Measurements from ENCODE around the gene ALDH16A1.

Gene ALDH16A1

DNA sequence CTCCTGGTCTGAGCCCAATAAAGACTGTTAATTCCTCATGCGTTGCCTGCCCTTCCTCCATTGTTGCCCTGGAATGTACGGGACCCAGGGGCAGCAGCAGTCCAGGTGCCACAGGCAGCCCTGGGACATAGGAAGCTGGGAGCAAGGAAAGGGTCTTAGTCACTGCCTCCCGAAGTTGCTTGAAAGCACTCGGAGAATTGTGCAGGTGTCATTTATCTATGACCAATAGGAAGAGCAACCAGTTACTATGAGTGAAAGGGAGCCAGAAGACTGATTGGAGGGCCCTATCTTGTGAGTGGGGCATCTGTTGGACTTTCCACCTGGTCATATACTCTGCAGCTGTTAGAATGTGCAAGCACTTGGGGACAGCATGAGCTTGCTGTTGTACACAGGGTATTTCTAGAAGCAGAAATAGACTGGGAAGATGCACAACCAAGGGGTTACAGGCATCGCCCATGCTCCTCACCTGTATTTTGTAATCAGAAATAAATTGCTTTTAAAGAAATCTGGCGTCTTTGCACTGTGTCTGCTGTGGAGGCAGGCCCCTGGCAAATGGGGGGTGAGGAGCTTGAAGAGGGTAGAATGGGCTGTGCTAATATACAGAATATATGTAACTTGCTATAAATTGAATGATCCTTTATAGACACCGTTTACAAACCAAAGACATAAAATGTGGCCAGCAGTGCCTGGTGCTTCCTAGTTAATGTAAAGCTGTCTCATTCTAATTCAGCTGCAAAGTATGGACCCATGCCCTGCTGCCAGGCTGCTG is 39.0 kb downstream of the ALDH16A1 start:
- Mint-ChIP-seq H3K4me3 (no peak overlapping the region), H3K36me3 (peaks cover 67% of the 10 kb centered on the region), H3K27me3 (no peaks in the 10 kb centered on the region), H3K9me3 (no peaks in the 10 kb centered on the region), H3K27ac (peak overlapping the region; percentile 98), H3K4me1 (peaks cover 48% of the 10 kb centered on the region)
- ATAC-seq, result no peak

- H3K27me3 Mint-ChIP-seq, result no peaks in the 10 kb centered on the region
- H3K9me3 Mint-ChIP-seq, result no peaks in the 10 kb centered on the region
- H3K36me3 Mint-ChIP-seq, result peaks cover 70% of the 10 kb centered on the region
- ATAC-seq, result no peak
- H3K4me1 Mint-ChIP-seq, result peaks cover 56% of the 10 kb centered on the region
- H3K27ac Mint-ChIP-seq, result peak overlapping the region; percentile 98
- H3K4me3 Mint-ChIP-seq, result peak overlapping the region; percentile 12
These were observed 39.8 kb downstream of the ALDH16A1 start for GRCh38 chr19:49492573-49493405.

GRCh38 chr19:49496574-49497008 is 43.6 kb downstream of the ALDH16A1 start:
- H3K27ac Mint-ChIP-seq, result peak overlapping the region; percentile 98
- H3K9me3 Mint-ChIP-seq, result no peaks in the 10 kb centered on the region
- peaks cover 63% of the 10 kb centered on the region for H3K4me1 Mint-ChIP-seq
- H3K4me3 Mint-ChIP-seq, result peak overlapping the region; percentile 91
- H3K27me3 Mint-ChIP-seq, result no peaks in the 10 kb centered on the region
- no peak for ATAC-seq
- H3K36me3 Mint-ChIP-seq, result peaks cover 60% of the 10 kb centered on the region

DNA sequence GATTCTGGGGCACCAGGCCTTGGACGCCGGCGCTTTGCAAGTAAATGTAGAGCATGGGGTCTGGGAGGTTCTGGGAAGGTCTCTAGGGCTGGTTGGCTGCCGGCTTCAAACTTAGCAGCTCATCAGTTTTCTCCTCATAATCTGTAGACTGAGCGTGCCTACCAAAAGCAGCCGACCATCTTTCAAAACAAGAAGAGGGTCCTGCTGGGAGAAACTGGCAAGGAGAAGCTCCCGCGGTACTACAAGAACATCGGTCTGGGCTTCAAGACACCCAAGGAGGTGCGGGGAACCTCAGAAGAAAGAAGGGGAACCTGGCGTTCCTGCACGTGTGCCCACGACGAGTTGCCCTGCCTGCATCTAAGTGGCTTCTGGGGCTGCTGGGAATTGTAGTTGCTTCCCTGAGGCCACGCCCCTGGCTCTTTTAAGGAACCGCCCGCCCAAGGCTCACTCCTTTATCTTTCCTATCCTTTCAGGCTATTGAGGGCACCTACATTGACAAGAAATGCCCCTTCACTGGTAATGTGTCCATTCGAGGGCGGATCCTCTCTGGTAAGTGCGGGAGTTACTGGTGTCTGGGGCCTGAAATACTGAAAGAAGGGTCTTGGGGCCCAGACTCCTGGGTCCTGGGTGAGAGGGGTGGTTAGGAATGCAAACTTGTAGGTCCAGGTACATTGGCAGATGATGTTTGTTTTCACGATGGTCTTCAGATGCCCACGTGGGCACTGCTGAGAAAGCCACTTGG is 44.2 kb downstream of the ALDH16A1 start:
- H3K4me1 Mint-ChIP-seq, result peaks cover 63% of the 10 kb centered on the region
- H3K9me3 Mint-ChIP-seq, result no peaks in the 10 kb centered on the region
- peak; percentile 37 for ATAC-seq
- no peaks in the 10 kb centered on the region for H3K27me3 Mint-ChIP-seq
- H3K36me3 Mint-ChIP-seq, result peaks cover 54% of the 10 kb centered on the region
- H3K4me3 Mint-ChIP-seq, result peak overlapping the region; percentile 91
- H3K27ac Mint-ChIP-seq, result peak overlapping the region; percentile 98

DNA sequence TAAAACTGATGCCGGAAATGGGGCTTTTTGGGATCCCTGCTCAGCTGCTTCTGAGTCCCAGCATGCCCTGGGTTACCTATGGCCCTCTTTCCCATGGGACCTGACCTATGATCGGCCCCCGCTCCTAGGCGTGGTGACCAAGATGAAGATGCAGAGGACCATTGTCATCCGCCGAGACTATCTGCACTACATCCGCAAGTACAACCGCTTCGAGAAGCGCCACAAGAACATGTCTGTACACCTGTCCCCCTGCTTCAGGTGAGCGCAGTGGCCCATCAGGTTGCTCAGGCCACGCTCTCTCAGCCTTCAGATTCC is 44.7 kb downstream of the ALDH16A1 start:
- peak overlapping the region; percentile 91 for H3K4me3 Mint-ChIP-seq
- no peak for ATAC-seq
- H3K36me3 Mint-ChIP-seq, result peaks cover 49% of the 10 kb centered on the region
- no peaks in the 10 kb centered on the region for H3K27me3 Mint-ChIP-seq
- H3K4me1 Mint-ChIP-seq, result peaks cover 63% of the 10 kb centered on the region
- peak overlapping the region; percentile 98 for H3K27ac Mint-ChIP-seq
- no peaks in the 10 kb centered on the region for H3K9me3 Mint-ChIP-seq

DNA sequence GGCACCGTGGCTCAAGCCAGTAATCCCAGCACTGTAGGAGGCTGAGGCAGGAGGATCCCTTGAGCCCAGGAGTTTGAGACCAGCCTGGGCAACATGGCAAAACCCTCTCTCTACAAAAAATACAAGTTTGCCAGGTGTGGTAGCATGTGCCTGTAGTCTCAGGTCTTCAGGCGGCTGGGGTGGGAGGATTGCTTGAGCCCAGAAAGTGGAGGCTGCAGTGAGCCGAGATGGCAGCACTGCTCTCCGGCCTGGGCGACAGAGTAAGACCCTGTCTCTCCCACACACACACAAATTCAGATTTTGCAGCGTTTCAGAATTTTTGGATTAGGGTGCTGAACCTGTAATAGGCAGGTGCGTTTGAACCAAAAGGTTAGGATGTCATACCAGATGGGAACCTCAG is 45.5 kb downstream of the ALDH16A1 start:
- peaks cover 63% of the 10 kb centered on the region for H3K4me1 Mint-ChIP-seq
- no peaks in the 10 kb centered on the region for H3K9me3 Mint-ChIP-seq
- H3K4me3 Mint-ChIP-seq, result peak overlapping the region; percentile 91
- ATAC-seq, result no peak
- peaks cover 44% of the 10 kb centered on the region for H3K36me3 Mint-ChIP-seq
- H3K27ac Mint-ChIP-seq, result peak overlapping the region; percentile 98
- no peaks in the 10 kb centered on the region for H3K27me3 Mint-ChIP-seq

DNA sequence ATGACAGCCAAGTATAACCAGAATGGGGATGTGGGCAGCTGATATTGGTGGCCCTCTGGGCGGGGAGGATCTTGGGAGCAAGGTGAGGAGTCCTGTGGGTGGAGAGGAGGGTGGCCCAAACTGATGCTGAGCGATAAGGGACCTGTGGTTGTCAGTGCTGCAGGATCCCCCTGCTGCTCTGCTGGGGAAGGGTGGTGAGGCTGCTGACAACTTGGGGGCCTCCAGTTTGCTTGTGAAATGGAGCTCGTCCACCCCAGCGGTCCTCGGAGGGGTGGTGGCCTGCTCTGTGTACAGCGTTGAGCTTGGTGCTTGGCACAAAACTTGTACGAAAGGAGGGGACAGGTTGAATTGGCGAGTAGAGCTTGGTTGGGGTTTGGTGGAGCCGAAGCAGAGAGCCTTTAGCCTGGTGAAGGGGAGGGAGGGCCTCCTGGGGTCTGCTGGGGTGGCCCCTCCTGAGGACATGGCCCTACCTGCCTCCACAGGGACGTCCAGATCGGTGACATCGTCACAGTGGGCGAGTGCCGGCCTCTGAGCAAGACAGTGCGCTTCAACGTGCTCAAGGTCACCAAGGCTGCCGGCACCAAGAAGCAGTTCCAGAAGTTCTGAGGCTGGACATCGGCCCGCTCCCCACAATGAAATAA is 46.1 kb downstream of the ALDH16A1 start:
- Mint-ChIP-seq H3K9me3 (no peaks in the 10 kb centered on the region), H3K27me3 (no peaks in the 10 kb centered on the region)

DNA sequence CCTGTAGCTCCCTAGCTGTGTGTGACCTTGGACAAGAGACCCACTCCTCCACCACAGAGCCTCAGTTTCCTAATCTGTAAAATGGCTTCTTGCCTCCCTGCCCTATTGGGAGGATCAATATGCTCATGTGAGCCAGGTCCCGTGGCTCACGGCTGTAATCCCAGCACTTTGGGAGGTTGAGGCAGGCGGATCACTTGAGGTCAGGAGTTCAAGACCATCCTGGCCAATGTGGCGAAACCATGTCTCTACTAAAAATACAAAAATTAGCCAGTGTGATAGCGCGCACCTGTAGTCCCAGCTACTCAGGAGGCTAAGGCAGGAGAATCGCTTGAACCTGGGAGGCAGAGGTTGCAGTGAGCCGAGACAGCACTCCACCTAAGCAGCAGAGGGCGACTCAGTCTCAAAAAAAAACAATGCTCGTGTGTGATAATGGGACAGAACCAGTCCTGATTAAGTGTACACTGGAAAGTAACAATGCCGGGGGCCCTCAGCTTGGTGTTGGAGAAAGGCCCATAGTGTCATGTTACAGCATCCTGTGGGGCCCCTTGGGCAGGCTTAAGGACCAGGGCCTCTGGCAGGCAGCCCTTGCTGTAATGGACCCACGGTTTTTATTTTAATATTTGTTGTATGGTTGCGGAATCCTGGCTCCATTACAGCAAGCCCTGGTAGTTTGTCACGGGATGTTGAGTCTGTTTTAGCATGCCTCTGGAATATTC is 50.0 kb downstream of the ALDH16A1 start:
- Mint-ChIP-seq H3K4me1 (peaks cover 59% of the 10 kb centered on the region), H3K27me3 (no peaks in the 10 kb centered on the region), H3K36me3 (peaks cover 24% of the 10 kb centered on the region), H3K4me3 (no peak overlapping the region), H3K27ac (peak overlapping the region; percentile 98), H3K9me3 (no peaks in the 10 kb centered on the region)
- no peak for ATAC-seq

More for the DNA sequence above, 46.1 kb downstream of the ALDH16A1 start:
- ATAC-seq, result no peak
- Mint-ChIP-seq H3K27ac (peak overlapping the region; percentile 98), H3K4me1 (peaks cover 62% of the 10 kb centered on the region), H3K4me3 (peak overlapping the region; percentile 91), H3K36me3 (peaks cover 44% of the 10 kb centered on the region)

DNA sequence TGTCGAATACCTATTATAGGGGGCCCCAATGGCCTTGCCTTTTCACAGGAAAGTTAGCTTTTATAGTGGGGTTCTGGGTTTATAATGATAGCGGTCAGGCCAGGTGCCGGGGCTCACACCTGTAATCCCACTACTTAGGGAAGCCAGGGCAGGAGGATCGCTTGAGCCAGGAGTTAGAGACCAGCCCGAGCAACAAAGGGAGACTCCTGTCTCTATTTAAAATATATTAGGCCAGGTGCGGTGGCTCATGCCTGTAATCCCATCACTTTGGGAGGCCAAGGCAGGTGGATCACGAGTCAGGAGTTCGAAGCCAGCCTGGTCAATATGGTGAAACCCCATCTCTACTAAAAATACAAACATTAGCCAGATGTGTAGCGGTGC is 50.5 kb downstream of the ALDH16A1 start:
- no peaks in the 10 kb centered on the region for H3K9me3 Mint-ChIP-seq
- H3K4me1 Mint-ChIP-seq, result peaks cover 56% of the 10 kb centered on the region
- H3K27me3 Mint-ChIP-seq, result no peaks in the 10 kb centered on the region
- peaks cover 19% of the 10 kb centered on the region for H3K36me3 Mint-ChIP-seq
- no peak for ATAC-seq
- H3K27ac Mint-ChIP-seq, result no peak overlapping the region
- H3K4me3 Mint-ChIP-seq, result no peak overlapping the region

- no peaks in the 10 kb centered on the region for H3K27me3 Mint-ChIP-seq
- ATAC-seq, result peak; percentile 76
- peaks cover 32% of the 10 kb centered on the region for H3K4me1 Mint-ChIP-seq
- no peak overlapping the region for H3K4me3 Mint-ChIP-seq
- H3K36me3 Mint-ChIP-seq, result no peaks in the 10 kb centered on the region
- H3K9me3 Mint-ChIP-seq, result no peaks in the 10 kb centered on the region
- H3K27ac Mint-ChIP-seq, result peak overlapping the region; percentile 41
These were observed 53.6 kb downstream of the ALDH16A1 start for GRCh38 chr19:49506575-49507105.

DNA sequence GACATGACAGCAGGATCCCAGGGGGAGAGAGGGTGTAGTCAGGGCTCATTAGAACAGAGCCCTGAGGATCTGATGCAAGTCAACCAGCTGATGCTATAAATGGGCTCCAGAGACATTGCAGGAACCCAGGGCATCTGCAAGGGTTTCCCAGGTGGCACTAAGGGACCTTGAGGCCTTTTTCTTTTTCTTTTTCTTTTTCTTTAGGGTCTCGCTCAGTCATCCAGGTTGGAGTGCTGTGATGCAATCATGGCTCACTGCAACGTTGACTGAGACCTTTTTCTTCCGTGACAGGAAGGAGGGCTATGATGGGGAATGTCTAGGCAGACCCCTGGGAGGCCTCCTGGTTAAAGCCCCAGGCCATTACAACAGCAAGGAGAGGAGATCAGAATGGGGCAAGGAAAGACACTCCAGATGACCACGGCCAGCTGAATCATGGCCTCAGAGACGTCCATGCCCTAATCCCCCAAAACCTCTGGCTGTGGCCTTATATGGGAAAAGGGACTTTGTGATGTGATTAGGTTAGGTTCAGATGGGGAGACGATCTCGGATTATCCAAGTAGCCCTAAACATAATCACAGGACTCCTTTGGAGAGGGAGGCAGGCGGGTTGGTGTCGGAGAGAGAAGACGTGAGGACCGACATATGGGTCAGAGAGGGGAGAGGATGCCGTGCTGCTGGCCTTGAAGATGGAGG is 54.9 kb downstream of the ALDH16A1 start:
- no peaks in the 10 kb centered on the region for H3K9me3 Mint-ChIP-seq
- peaks cover 31% of the 10 kb centered on the region for H3K4me1 Mint-ChIP-seq
- H3K27ac Mint-ChIP-seq, result peak overlapping the region; percentile 41
- no peaks in the 10 kb centered on the region for H3K36me3 Mint-ChIP-seq
- no peak overlapping the region for H3K4me3 Mint-ChIP-seq
- no peaks in the 10 kb centered on the region for H3K27me3 Mint-ChIP-seq
- no peak for ATAC-seq

DNA sequence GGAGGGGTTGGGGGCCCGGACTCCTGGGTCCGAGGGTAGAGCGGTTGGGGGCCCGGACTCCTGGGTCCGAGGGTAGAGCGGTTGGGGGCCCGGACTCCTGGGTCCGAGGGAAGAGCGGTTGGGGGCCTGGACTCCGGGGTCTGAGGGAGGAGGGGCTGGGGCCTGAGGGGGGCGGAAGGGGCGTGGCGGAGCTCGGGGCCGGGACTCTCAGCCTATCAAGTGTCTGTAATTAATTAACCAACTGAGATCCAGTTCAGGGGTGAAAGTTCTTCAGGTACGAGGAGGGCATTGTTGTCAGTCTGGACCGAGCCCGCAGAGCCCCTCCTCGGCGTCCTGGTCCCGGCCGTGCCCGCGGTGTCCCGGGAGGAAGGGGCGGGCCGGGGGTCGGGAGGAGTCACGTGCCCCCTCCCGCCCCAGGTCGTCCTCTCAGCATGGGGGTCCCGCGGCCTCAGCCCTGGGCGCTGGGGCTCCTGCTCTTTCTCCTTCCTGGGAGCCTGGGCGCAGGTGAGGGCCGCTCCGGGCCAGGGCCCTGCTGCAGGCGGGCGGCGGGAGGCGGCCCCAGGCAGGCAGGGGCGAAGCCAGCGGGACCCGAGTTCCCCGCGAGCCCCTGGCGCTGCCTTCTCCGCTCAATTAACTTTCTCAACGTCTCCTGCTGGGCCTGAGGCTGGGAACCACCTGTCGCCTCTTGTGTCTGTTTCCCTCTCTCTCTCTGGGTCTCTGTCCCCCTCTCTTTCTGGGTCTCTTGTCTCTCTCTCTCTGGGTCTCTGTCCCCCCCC is 60.1 kb downstream of the ALDH16A1 start:
- peak; percentile 79 for ATAC-seq
- peaks cover 53% of the 10 kb centered on the region for H3K4me1 Mint-ChIP-seq
- peak overlapping the region; percentile 95 for H3K4me3 Mint-ChIP-seq
- peak overlapping the region; percentile 96 for H3K27ac Mint-ChIP-seq
- H3K9me3 Mint-ChIP-seq, result no peaks in the 10 kb centered on the region
- H3K27me3 Mint-ChIP-seq, result no peaks in the 10 kb centered on the region
- no peaks in the 10 kb centered on the region for H3K36me3 Mint-ChIP-seq

GRCh38 chr19:49513746-49514118 is 60.7 kb downstream of the ALDH16A1 start:
- Mint-ChIP-seq H3K9me3 (no peaks in the 10 kb centered on the region), H3K4me1 (peaks cover 53% of the 10 kb centered on the region), H3K36me3 (no peaks in the 10 kb centered on the region), H3K4me3 (peak overlapping the region; percentile 95), H3K27ac (peak overlapping the region; percentile 96), H3K27me3 (no peaks in the 10 kb centered on the region)
- ATAC-seq, result no peak

Data from stimulated activated memory B cell treated with anti-CD40 and anti-IgM and Interleukin-4, amounts not matched to agents 10 μg/mL and 1 μg/mL and 100 μg/mL, for 72 hours (primary cell).